K562 (cell line): ENCODE results near the gene ARL2. TPM values are rescaled to one million over a fixed set of nuclear protein-coding genes. Genes with fewer than 3 reads are reported as not detected.
A peak's percentile ranks its signal among the peaks of the same experiment; 100 is the strongest.

ENCODE experiments used
- JUND ChIP-seq, 2 experiments: IDR thresholded peaks; 2 replicates in 1 of 2; 3 replicates in 1 of 2; pipeline ENCODE4 v1.6.1; 2011; ENCODE audit warnings: borderline replicate concordance in 2 of 2, low read depth in 2 of 2, low read length in 2 of 2, improper control_type of control experiment in 1 of 2, missing biosample characterization in 1 of 2, missing genetic modification characterization in 1 of 2, missing genetic modification reagents in 1 of 2
- NCOR1 ChIP-seq: fragments of 450-650 bp; IDR thresholded peaks from 2 replicates; pipeline ENCODE4 v1.6.1; 2016; ENCODE audit warnings: mild to moderate bottlenecking, moderate library complexity
- XRCC4 ChIP-seq: IDR thresholded peaks from one replicate; pipeline ENCODE4 v1.6.1; 2011; ENCODE audit not compliant: insufficient read depth, insufficient read length; ENCODE audit errors: extremely low read depth
- polyA plus RNA-seq, 8 experiments: library from polyadenylated mRNA; depleted of rRNA in 4 of 8; stranded (reverse) in 5 of 8; unstranded in 3 of 8; fragments of >200 nt; fragmentation: Nextera tagmentation in 2 of 8; fragmentation: Illumina TruSeq in 1 of 8; extraction: Ambion mirVana in 2 of 8; extraction: Trizol in 1 of 8; gene quantifications; 2 replicates each; pipeline versions ENCODE4 v1.2.1 to v1.2.3, GENCODE V29; 2011 to 2014; ENCODE audit warnings: inconsistent platforms in 1 of 8, missing spikeins in 1 of 8
- total RNA-seq, 7 experiments: library from RNA; depleted of rRNA in 6 of 7; stranded (reverse); fragments of >200 nt in 6 of 7; fragmentation: Illumina TruSeq in 2 of 7; extraction: Trizol in 2 of 7; gene quantifications; 2 replicates each; pipeline versions ENCODE4 v1.2.1 to v1.2.3, GENCODE V29; 2011 to 2021; ENCODE audit warnings: low replicate concordance in 1 of 7
- TF ChIP-seq, protein P1 (sequence below): sonication (generic); formaldehyde crosslinking; IDR thresholded peaks from 2 replicates; pipeline ENCODE4 v1.8.1; 2023; ENCODE audit warnings: missing genetic modification reagents, mild to moderate bottlenecking, borderline replicate concordance
- TF ChIP-seq, protein P2 (sequence below): sonication (generic); formaldehyde crosslinking; IDR thresholded peaks from 2 replicates; pipeline ENCODE4 v1.8.1; 2022; ENCODE audit warnings: missing genetic modification reagents
- TF ChIP-seq, protein P3 (sequence below): fragments of 250-450 bp; sonication (Bioruptor Pico); IDR thresholded peaks from 2 replicates; pipeline ENCODE4 v1.4.0; 2020
- TF ChIP-seq, protein P4 (sequence below): fragments of 450-650 bp; formaldehyde crosslinking; conservative IDR thresholded peaks from 2 replicates; pipeline ENCODE4 v1.4.0; 2022; ENCODE audit warnings: mild to moderate bottlenecking, missing genetic modification characterization
- TF ChIP-seq, protein P5 (sequence below): sonication (generic); formaldehyde crosslinking; IDR thresholded peaks from 2 replicates; pipeline ENCODE4 v1.8.1; 2023; ENCODE audit warnings: mild to moderate bottlenecking, missing genetic modification reagents

ARL2 gene
- total and polyA plus RNA-seq, 9 of the 15 experiments (the other 6 are each of a cell fraction or from before 2014, with no cell fraction given) = 5.7 to 154 (median 92.2) TPM

DNA sequence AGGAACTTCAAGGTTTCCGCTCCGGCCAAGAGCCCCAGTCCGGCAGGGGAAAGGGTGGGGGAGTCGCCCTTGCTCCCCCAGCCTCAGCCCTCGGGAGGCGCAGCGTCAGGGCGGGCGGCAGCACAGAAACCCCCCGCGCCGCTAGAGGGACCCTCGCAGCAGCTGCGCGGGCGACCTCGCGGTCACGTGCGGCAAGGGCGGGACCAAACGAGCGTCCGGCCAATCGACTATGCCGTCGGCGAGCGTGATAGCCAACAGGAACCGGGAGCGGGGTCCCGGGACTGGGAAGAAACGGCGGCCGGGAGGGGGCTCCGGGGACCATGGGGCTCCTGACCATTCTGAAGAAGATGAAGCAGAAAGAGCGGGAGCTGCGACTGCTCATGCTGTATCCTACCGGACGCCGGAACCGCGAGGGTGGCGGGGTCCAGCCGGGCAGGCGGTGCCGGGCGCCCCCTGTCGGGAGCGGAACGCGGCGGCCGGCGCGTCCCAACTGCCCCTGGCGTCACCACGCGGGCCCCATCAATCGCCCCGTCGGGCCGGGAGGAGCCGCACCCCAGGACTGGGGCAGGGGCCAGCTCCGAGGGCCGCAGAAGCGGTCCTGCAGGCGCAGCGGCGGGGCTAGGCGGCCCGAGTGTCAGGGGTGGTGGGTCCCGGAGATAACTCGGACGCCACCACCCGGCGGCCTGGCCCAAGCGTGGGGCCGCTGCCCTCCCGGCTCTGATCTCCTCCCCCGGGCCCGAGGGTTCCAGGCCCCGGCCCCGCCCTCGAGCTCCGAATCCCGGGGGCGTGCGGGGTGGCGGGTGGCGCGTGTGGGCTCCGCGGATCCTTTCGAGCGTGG is at the start of gene ARL2 (continued):
- TF ChIP-seq, protein P1, sequence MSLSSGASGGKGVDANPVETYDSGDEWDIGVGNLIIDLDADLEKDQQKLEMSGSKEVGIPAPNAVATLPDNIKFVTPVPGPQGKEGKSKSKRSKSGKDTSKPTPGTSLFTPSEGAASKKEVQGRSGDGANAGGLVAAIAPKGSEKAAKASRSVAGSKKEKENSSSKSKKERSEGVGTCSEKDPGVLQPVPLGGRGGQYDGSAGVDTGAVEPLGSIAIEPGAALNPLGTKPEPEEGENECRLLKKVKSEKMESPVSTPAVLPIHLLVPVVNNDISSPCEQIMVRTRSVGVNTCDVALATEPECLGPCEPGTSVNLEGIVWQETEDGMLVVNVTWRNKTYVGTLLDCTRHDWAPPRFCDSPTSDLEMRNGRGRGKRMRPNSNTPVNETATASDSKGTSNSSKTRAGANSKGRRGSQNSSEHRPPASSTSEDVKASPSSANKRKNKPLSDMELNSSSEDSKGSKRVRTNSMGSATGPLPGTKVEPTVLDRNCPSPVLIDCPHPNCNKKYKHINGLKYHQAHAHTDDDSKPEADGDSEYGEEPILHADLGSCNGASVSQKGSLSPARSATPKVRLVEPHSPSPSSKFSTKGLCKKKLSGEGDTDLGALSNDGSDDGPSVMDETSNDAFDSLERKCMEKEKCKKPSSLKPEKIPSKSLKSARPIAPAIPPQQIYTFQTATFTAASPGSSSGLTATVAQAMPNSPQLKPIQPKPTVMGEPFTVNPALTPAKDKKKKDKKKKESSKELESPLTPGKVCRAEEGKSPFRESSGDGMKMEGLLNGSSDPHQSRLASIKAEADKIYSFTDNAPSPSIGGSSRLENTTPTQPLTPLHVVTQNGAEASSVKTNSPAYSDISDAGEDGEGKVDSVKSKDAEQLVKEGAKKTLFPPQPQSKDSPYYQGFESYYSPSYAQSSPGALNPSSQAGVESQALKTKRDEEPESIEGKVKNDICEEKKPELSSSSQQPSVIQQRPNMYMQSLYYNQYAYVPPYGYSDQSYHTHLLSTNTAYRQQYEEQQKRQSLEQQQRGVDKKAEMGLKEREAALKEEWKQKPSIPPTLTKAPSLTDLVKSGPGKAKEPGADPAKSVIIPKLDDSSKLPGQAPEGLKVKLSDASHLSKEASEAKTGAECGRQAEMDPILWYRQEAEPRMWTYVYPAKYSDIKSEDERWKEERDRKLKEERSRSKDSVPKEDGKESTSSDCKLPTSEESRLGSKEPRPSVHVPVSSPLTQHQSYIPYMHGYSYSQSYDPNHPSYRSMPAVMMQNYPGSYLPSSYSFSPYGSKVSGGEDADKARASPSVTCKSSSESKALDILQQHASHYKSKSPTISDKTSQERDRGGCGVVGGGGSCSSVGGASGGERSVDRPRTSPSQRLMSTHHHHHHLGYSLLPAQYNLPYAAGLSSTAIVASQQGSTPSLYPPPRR (CRISPR knock-in tag) = peak; percentile 69
- TF ChIP-seq, protein P2, sequence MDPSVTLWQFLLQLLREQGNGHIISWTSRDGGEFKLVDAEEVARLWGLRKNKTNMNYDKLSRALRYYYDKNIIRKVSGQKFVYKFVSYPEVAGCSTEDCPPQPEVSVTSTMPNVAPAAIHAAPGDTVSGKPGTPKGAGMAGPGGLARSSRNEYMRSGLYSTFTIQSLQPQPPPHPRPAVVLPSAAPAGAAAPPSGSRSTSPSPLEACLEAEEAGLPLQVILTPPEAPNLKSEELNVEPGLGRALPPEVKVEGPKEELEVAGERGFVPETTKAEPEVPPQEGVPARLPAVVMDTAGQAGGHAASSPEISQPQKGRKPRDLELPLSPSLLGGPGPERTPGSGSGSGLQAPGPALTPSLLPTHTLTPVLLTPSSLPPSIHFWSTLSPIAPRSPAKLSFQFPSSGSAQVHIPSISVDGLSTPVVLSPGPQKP (CRISPR knock-in tag) = 0 out of 2 replicates have a peak, but pooled peaks have one; percentile 63
- TF ChIP-seq NCOR1 (peak; percentile 37; the same call in 1 of the 2 replicates), JUND (IDR thresholded peaks at IDR 0.05; ENCODE audit: borderline replicate concordance, low read depth, low read length) (peak; percentile 36; the same call in 1 of the 2 replicates), JUND (tag; IDR thresholded peaks at IDR 0.05; ENCODE audit: borderline replicate concordance, low read depth, low read length) (peak; percentile 56; the same call in 1 of the 3 replicates), XRCC4 (no peak)
- TF ChIP-seq, protein P3, sequence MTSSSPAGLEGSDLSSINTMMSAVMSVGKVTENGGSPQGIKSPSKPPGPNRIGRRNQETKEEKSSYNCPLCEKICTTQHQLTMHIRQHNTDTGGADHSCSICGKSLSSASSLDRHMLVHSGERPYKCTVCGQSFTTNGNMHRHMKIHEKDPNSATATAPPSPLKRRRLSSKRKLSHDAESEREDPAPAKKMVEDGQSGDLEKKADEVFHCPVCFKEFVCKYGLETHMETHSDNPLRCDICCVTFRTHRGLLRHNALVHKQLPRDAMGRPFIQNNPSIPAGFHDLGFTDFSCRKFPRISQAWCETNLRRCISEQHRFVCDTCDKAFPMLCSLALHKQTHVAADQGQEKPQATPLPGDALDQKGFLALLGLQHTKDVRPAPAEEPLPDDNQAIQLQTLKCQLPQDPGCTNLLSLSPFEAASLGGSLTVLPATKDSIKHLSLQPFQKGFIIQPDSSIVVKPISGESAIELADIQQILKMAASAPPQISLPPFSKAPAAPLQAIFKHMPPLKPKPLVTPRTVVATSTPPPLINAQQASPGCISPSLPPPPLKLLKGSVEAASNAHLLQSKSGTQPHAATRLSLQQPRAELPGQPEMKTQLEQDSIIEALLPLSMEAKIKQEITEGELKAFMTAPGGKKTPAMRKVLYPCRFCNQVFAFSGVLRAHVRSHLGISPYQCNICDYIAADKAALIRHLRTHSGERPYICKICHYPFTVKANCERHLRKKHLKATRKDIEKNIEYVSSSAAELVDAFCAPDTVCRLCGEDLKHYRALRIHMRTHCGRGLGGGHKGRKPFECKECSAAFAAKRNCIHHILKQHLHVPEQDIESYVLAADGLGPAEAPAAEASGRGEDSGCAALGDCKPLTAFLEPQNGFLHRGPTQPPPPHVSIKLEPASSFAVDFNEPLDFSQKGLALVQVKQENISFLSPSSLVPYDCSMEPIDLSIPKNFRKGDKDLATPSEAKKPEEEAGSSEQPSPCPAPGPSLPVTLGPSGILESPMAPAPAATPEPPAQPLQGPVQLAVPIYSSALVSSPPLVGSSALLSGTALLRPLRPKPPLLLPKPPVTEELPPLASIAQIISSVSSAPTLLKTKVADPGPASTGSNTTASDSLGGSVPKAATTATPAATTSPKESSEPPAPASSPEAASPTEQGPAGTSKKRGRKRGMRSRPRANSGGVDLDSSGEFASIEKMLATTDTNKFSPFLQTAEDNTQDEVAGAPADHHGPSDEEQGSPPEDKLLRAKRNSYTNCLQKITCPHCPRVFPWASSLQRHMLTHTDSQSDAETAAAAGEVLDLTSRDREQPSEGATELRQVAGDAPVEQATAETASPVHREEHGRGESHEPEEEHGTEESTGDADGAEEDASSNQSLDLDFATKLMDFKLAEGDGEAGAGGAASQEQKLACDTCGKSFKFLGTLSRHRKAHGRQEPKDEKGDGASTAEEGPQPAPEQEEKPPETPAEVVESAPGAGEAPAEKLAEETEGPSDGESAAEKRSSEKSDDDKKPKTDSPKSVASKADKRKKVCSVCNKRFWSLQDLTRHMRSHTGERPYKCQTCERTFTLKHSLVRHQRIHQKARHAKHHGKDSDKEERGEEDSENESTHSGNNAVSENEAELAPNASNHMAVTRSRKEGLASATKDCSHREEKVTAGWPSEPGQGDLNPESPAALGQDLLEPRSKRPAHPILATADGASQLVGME = peak; percentile 16; the same call in 1 of the 2 replicates
- TF ChIP-seq, protein P4, sequence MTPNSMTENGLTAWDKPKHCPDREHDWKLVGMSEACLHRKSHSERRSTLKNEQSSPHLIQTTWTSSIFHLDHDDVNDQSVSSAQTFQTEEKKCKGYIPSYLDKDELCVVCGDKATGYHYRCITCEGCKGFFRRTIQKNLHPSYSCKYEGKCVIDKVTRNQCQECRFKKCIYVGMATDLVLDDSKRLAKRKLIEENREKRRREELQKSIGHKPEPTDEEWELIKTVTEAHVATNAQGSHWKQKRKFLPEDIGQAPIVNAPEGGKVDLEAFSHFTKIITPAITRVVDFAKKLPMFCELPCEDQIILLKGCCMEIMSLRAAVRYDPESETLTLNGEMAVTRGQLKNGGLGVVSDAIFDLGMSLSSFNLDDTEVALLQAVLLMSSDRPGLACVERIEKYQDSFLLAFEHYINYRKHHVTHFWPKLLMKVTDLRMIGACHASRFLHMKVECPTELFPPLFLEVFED (CRISPR knock-in tag) = no peak
- TF ChIP-seq, protein P5, sequence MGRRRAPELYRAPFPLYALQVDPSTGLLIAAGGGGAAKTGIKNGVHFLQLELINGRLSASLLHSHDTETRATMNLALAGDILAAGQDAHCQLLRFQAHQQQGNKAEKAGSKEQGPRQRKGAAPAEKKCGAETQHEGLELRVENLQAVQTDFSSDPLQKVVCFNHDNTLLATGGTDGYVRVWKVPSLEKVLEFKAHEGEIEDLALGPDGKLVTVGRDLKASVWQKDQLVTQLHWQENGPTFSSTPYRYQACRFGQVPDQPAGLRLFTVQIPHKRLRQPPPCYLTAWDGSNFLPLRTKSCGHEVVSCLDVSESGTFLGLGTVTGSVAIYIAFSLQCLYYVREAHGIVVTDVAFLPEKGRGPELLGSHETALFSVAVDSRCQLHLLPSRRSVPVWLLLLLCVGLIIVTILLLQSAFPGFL (CRISPR knock-in tag) = no peak; the same call in 1 of the 2 replicates
